ENCODE measurements around the gene RBM45.

- TF ChIP-seq POLR2AphosphoS5 (IDR thresholded peaks at IDR 0.05): no peak
- no peak for TF ChIP-seq CTCF (IDR thresholded peaks at IDR 0.05)
- no peak for TF ChIP-seq POLR2A (IDR thresholded peaks at IDR 0.05)
These were observed 18.8 kb upstream of the RBM45 start for GRCh38 chr2:178093471-178093870.
